Spleen (tissue), 11 donors: ENCODE results near the gene DHRS2. TPM values are rescaled to one million over a fixed set of nuclear protein-coding genes. Genes with fewer than 3 reads are reported as not detected.
"Not testable (repeated sequence)": the region's sequence is repeated elsewhere in the genome, so short reads cannot be mapped to it uniquely, and the experiment has no call there.

Experiments used
- DNase-seq: peaks from one replicate; pipeline ENCODE4 v3.0.0-alpha.2; 2020
- H3K27ac ChIP-seq, 8 donors: fragments of 200-600 bp; sonication (generic) in 7 of 8; 1 replicate in 4 of 8; 2 replicates in 4 of 8; pipeline versions ENCODE4 v1.5.0 to v1.8.0; 2016 to 2021; ENCODE audit warnings: inconsistent platforms in 4 of 8, mild to moderate bottlenecking in 4 of 8, moderate library complexity in 1 of 8
- H3K27me3 ChIP-seq, 7 donors: fragments of 200-600 bp; sonication (generic) in 6 of 7; replicated peaks in 1 of 7; 1 replicate in 4 of 7; 2 replicates in 3 of 7; pipeline versions ENCODE4 v1.5.0 to v1.8.0; 2016 to 2021; ENCODE audit warnings: inconsistent platforms in 3 of 7, mild to moderate bottlenecking in 1 of 7
- H3K36me3 ChIP-seq, 6 donors: fragments of 200-600 bp; sonication (generic) in 5 of 6; 1 replicate in 4 of 6; 2 replicates in 2 of 6; pipeline versions ENCODE4 v1.5.0 to v1.8.0; 2016 to 2021; ENCODE audit warnings: inconsistent platforms in 2 of 6
- H3K4me1 ChIP-seq, 6 donors: fragments of 200-600 bp; sonication (generic) in 5 of 6; 1 replicate in 3 of 6; 2 replicates in 3 of 6; pipeline versions ENCODE4 v1.5.0 to v1.8.0; 2016 to 2021; ENCODE audit warnings: inconsistent platforms in 3 of 6
- H3K4me3 ChIP-seq, 8 donors: fragments of 200-600 bp; sonication (generic) in 7 of 8; 1 replicate in 4 of 8; 2 replicates in 4 of 8; pipeline versions ENCODE4 v1.5.0 to v1.8.0; 2016 to 2021; ENCODE audit warnings: inconsistent platforms in 4 of 8, mild to moderate bottlenecking in 4 of 8, moderate library complexity in 2 of 8
- H3K9me3 ChIP-seq, 8 donors: fragments of 200-600 bp; sonication (generic) in 7 of 8; 1 replicate in 4 of 8; 2 replicates in 4 of 8; pipeline versions ENCODE4 v1.5.0 to v1.8.0; 2016 to 2021; ENCODE audit warnings: inconsistent platforms in 4 of 8
- POLR2A ChIP-seq, 3 donors: fragments of 450-650 bp; IDR thresholded peaks; one replicate each; pipeline ENCODE4 v1.5.1; 2017; ENCODE audit warnings: antibody characterized with exemption in 3 of 3, mild to moderate bottlenecking in 1 of 3
- POLR2AphosphoS5 ChIP-seq, 3 donors: sonication (generic); formaldehyde crosslinking; IDR thresholded peaks; one replicate each; pipeline ENCODE4 v1.5.1; 2017; ENCODE audit warnings: antibody characterized with exemption in 3 of 3
- WGBS, 5 donors: extraction: QIAGEN DNeasy Blood & Tissue Kit in 3 of 5; methylation state at CpG; one replicate each; pipeline versions ENCODE4 v1.1.5 to v1.1.7; 2013 to 2018; 5-methylcytosine and 5-hydroxymethylcytosine counted together
- intact Hi-C: fragments of 100-400 bp; cut with DNase I; formaldehyde crosslinking; loops from one replicate; pipeline ENCODE4 v1.15.0; 2023; ENCODE audit warnings: low total_unique reads
- polyA plus RNA-seq, 3 donors: library from polyadenylated mRNA; stranded (reverse); fragments of 200-250 nt; gene quantifications; one replicate each; pipeline ENCODE4 v1.2.1, GENCODE V29; 2013
- total RNA-seq, 7 donors: library from RNA; depleted of rRNA in 3 of 7; stranded (reverse); fragments of >200 nt in 3 of 7; fragmentation: NEBNext Ultra II Directional in 4 of 7; extraction: Animal tissue kit (Norgen Biotek cat#: 25700) in 4 of 7; gene quantifications; one replicate each; pipeline versions ENCODE4 v1.1.0 to v1.2.1, GENCODE V29; 2016 to 2021
- TF ChIP-seq, protein P1 (sequence below), 11 experiments: fragments of 200-600 bp in 7 of 11; fragments of 450-650 bp in 4 of 11; sonication (generic) in 4 of 11; IDR thresholded peaks in 8 of 11; conservative IDR thresholded peaks in 3 of 11; 1 replicate in 7 of 11; 2 replicates in 4 of 11; pipeline versions ENCODE4 v1.4.0 to v1.8.0; 2016 to 2021; ENCODE audit warnings: antibody characterized with exemption in 11 of 11, inconsistent platforms in 4 of 11, mild to moderate bottlenecking in 1 of 11
- donor health status: healthy with polysubstance abuse.
- donor health status: DM: no; HTN: no; CAD: no; lungs with moderate emphysema.
- donor health status: DM: no; HTN: no; CAD: no.
- donor health status: Bipolar disorder and iron deficiency.
- donor health status: healthy.
- donor health status: DM: no; HTN: no; CAD: no.
- donor health status: DM: yes; HTN: yes; CAD: no.

Gene DHRS2
- total and polyA plus RNA-seq, 10 donors = 3.3 to 30.6 (median 14.1) TPM

DNA sequence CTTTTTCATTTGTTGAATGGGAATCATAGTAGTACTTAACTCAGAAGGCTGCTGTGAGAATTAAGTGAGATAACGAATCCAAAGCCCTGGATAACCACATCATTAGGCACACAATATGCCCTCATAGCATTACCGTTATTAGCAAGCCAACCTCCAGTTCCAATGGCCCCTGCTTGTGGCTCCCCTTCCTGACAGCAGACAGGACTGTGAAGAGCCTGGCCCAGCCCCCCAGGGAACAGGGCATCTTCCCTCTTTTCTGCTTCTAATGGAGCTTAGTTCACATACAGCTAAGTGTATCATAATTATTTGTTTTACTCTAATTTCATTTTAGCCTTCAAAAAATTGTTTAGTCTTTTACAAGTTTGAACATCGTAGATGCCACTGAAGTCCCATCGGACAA is 39.7 kb downstream of the DHRS2 start:
- Histone ChIP-seq H3K4me3 (no peak overlapping the region), H3K36me3 (no peaks in the 10 kb centered on the region), H3K27me3 (peaks cover 0 to 13% (median 0%) of the 10 kb centered on the region in 7 donors), H3K9me3 (peaks cover 0 to 3% (median 0%) of the 10 kb centered on the region in 8 donors), H3K4me1 (no peaks in the 10 kb centered on the region), H3K27ac (no peak overlapping the region)
- intact Hi-C loops = no loop called here
- no peak for DNase-seq
- no peak for TF ChIP-seq POLR2A (IDR thresholded peaks at IDR 0.05)
- TF ChIP-seq, protein P1, sequence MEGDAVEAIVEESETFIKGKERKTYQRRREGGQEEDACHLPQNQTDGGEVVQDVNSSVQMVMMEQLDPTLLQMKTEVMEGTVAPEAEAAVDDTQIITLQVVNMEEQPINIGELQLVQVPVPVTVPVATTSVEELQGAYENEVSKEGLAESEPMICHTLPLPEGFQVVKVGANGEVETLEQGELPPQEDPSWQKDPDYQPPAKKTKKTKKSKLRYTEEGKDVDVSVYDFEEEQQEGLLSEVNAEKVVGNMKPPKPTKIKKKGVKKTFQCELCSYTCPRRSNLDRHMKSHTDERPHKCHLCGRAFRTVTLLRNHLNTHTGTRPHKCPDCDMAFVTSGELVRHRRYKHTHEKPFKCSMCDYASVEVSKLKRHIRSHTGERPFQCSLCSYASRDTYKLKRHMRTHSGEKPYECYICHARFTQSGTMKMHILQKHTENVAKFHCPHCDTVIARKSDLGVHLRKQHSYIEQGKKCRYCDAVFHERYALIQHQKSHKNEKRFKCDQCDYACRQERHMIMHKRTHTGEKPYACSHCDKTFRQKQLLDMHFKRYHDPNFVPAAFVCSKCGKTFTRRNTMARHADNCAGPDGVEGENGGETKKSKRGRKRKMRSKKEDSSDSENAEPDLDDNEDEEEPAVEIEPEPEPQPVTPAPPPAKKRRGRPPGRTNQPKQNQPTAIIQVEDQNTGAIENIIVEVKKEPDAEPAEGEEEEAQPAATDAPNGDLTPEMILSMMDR (IDR thresholded peaks at IDR 0.05 in 8 of 11, conservative IDR thresholded peaks at IDR 0.05 in 3 of 11) = no peak
- TF ChIP-seq POLR2AphosphoS5 (IDR thresholded peaks at IDR 0.05) = no peak
- 87 to 95% (median 87%) methylated on average over 4 of the region's 4 CpGs for WGBS, 5 donors

DNA sequence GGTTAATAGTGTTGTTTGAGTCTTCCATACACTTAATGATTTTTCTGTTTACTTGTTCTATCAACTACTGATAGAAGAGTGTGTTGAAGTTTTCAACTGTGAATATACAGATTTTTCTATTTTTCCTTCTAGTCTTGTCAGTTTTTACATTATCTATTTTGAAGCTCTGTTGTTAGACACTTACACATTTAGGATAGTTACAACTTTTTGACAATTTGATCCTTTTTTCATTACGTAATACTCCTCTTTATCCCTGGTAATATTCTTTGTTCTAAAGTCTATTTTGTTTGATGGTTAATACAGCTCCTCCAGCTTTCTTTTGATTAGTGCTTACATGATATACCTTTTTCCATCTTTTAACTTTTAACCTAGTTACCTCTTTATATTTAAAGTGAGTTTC is 45.2 kb downstream of the DHRS2 start:
- 89 to 100% (median 94%) methylated on average over 1 of the region's 1 CpG for WGBS, 5 donors
- H3K4me3 ChIP-seq = no peak overlapping the region
- intact Hi-C loops = no loop called here
- H3K4me1 ChIP-seq = no peaks in the 10 kb centered on the region
- TF ChIP-seq POLR2A (IDR thresholded peaks at IDR 0.05) = no peak
- no peak for TF ChIP-seq POLR2AphosphoS5 (IDR thresholded peaks at IDR 0.05)
- TF ChIP-seq, protein P1 (IDR thresholded peaks at IDR 0.05 in 8 of 11, conservative IDR thresholded peaks at IDR 0.05 in 3 of 11) = no peak
- DNase-seq = no peak
- no peaks in the 10 kb centered on the region for H3K36me3 ChIP-seq
- H3K27ac ChIP-seq = no peak overlapping the region
- H3K9me3 ChIP-seq = no peaks in the 10 kb centered on the region
- H3K27me3 ChIP-seq = peaks cover 0 to 8% (median 0%) of the 10 kb centered on the region in 7 donors

DNA sequence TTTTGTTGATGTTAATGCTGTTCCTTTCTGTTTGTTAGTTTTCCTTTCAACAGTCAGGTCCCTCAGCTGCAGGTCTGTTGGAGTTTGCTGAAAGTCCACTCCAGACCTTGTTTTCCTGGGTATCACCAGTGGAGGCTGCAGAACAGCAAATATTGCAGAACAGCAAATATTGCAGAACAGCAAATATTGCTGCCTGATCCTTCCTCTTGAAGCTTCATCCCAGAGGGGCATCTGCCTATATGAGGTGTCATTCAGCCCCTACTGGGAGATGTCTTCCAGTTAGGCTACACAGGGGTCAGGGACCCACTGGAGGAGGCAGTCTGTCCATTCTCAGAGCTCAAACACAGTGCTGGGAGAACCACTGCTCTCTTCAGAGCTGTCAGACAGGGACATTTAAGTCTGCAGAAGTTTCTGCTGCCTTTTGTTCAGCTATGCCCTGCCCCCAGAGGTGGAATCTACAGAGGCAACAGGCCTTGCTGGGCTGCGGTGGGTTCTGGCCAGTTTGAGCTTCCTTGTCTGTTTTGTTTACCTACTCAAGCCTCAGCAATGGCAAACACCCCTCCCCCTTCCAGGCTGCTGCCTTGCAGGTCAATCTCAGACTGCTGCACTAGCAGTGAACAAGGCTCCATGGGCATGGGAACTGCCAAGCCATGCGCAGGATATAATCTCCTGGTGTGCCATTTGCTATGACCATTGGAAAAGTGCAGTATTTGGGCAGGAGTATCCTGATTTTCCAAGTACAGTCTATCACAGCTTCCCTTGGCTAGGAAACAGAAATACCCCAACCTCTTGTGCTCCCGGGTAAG is 53.7 kb downstream of the DHRS2 start:
- H3K4me3 ChIP-seq, H3K27ac ChIP-seq, intact Hi-C loops, DNase-seq, H3K36me3 ChIP-seq, H3K9me3 ChIP-seq: not testable (repeated sequence)
- H3K27me3 ChIP-seq = peaks cover 0 to 19% (median 0%) of the 10 kb centered on the region in 7 donors
- 74 to 98% (median 88%) methylated on average over 2 to 3 of the region's 3 CpGs for WGBS, 5 donors
- peaks cover 3 to 27% (median 12%) of the 10 kb centered on the region in 6 donors for H3K4me1 ChIP-seq

DNA sequence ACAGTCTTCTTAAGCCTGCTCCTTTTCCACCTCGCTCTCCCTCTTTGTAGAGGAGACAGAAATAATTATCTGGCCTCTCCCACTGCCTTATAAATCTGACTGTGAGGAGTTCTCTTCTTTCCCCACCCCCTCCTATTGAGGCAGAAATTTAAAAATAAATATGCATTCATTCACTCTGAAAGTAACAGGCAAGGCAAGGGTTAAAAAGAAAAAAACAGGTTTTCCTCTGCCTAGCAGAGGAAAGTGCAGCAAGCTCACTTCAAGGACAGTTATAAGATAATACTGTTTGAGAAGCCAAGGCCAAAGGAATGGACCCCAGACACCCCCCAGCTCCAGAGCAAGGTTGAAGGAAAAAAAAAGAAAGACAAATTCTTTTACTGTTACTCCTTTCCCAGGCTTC is 56.3 kb downstream of the DHRS2 start:
- Histone ChIP-seq H3K4me1 (peaks cover 6 to 39% (median 24%) of the 10 kb centered on the region in 6 donors), H3K27me3 (peaks cover 0 to 40% (median 0%) of the 10 kb centered on the region in 7 donors), H3K27ac (peak overlapping the region in 1 of 8 donors; percentile 77), H3K36me3 (no peaks in the 10 kb centered on the region), H3K4me3 (no peak overlapping the region), H3K9me3 (peaks cover 0 to 4% (median 0%) of the 10 kb centered on the region in 8 donors)
- DNase-seq = no peak
- intact Hi-C loops = no loop called here
- WGBS, 5 donors = 75 to 91% (median 82%) methylated on average over 1 of the region's 1 CpG
- TF ChIP-seq, protein P1 (IDR thresholded peaks at IDR 0.05 in 8 of 11, conservative IDR thresholded peaks at IDR 0.05 in 3 of 11) = no peak
- TF ChIP-seq POLR2AphosphoS5 (IDR thresholded peaks at IDR 0.05) = no peak
- TF ChIP-seq POLR2A (IDR thresholded peaks at IDR 0.05) = no peak
